ENCODE results near the gene MBNL2.

MBNL2 gene

DNA sequence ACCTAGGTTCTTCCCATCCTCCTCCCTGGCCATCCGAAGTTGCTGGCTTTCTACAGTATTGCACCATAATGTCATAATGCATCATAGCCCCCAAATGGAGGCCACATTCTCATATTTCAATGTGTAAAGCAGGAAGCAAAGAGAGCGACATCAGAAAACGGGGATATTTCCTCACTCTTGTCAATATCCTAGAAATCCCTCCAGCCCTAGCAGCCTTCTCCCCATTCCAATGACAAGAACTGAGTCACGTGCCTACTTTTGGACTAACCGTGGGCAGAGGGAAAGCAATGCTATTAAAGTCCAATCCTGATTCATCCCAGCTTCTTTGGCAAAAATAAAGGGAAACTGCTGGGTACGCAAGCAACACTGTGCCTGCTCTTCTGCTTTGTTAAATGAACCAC lies 207.5 kb downstream of the MBNL2 start:
- peak; percentile 31 to 63 (median 36) for DNase-seq

DNA sequence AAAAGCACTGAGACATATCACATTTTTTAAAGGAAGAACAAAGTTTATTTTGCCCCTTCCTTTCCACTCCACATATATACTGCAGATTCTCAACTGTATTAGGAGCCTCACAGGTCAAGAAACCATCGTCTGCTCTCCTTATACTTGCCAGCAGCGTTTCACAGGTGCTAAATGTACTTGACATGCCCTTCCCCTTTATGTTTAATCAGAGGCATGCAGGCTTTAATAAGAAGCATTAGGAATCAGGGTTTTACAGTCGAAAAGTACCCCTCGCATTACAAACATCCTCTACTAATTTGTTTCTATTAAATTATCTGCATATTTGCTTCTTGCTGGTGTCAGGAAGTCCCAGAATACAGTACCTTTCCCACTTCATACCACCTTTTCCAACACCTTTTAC lies 208.2 kb downstream of the MBNL2 start:
- DNase-seq: no peak

DNA sequence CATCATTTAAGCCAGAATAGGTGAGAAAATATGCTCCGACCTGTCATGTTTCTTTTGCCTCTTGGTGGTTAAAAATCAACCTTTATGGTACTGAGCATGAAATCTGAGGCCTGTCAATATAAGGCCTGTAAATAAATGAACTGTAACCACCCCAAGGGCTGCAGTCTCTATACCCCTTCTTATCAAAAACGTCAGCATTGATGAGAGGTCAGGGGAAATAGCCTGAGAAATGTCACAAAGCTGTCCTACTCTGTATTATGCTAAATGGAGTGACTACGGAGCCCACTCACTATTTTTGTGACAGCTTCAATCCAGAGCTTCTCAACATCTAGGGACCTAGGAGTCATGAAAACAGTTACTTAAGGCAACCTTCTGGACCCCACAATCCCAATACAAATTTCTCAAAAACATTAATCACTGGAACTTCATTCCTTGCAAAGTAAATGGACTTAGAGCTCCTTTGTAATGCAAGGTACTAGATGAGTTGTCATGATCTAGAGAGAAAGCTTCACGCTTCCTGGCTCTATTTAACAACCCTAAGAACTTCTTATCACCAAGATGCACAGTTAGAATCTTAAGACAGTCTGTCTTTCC lies 209.1 kb downstream of the MBNL2 start:
- no peak for DNase-seq

DNA sequence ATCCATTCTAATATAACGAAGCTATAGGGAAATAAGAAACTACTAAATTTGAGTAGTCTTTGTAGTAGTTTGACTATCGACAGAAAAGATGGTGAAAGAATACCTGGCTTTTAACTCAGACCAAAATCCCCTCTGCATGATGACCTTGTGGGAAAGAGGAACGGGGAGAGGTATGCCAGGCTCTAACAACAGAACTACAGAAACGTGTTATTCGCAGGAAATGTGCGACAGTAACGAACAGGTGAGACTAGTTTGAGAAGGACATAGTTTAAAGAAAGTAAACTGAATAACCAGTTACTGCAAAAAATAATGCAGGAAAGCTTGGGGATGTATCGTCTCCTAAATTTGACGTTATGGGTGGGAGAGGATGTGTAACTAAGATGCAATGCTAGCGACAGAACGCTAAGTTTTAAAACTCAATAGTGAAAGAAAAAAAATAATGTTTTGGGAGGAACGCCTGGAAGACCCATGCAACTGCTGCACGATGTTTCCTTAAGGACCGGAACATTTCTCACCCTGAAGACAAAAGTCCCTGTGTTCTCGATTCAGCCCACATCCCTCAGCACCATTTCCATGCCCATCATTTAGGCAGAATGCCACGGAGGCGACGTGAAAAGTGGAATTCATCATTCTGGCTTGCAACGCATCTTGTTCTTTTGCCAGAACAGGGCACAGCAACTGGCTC lies 210.2 kb downstream of the MBNL2 start:
- DNase-seq: no peak

DNA sequence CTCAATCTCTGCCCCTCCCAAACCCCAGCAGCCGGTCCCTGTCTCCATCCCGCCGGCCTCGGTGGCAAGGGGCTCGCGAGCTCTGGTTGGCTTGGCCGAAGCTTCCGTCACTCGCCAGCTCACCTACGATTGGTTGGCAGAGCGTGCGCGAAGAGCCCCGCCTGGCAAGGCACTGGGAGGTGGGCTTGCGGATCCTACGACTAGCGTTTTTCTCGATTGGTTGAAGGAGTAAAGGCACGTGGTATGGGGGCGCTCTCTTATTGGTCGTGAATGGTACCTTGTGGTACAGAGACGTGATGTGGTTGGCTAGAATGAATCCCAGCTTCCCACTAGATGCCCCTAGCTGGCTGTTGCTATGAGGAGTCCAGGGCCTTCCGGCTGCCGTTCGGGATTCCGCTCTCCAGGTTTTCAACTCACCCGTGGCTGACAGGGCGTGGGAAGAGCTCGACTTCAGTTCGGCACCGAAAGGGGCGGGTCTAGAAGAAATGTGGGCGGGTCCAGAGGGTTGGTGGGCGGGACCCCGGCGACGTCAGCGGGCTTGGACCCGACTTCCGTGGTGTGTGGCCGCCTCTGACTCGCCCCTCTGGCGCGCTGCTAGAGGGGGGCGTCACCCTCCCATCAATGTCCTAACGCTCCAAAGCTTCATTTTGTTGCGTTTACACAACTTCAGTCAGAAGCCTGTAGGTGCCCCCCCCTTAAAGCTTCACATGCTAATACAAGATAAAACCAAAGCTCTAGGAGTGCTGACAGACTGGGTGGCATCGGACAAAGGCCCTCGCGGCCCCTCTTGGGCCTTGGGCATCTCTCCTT lies 211.0 kb downstream of the MBNL2 start:
- peak; percentile 99 to 100 (median 100) for DNase-seq

DNA sequence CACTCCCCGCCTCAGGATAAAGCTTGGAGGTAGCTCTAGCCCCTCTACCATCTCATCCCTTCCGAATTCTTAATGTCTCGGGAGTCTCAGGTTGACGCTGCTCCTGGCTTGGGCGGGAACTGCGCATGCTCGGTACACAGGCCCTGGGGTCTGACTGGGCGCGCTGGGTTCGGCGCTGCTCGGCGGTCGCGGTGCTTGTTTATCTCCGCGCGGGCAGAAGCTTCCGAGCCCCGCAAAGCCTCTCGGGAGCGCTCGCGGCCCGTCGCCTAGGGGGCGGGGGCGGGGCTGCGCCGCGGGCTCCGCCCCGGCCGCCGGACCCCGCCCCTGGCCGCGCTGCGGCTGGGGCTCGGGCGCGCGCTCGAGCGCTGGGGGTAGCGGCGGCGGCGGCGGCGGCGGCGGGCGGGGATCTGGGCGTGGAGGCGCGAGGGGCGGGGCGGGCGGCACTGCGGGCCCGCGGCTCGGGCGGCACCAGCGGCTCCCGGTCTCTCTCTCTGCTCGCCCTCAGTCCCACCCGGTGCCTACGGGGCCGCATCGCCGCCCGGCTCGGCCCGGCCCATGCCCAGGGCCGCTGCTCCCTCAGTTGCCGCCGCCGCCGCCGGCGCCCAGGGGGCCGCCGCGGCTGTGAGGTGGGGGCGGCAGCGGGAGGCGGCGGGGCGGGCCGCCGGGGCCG lies 211.7 kb downstream of the MBNL2 start, which contains the start of gene RAP2A:
Gene RAP2A (plus strand): TSS at position 443 of the 670 bp plus-strand sequence. CDS start 302 bp downstream, outside the sequence.
- peak; percentile 93 to 98 (median 96) for DNase-seq

DNA sequence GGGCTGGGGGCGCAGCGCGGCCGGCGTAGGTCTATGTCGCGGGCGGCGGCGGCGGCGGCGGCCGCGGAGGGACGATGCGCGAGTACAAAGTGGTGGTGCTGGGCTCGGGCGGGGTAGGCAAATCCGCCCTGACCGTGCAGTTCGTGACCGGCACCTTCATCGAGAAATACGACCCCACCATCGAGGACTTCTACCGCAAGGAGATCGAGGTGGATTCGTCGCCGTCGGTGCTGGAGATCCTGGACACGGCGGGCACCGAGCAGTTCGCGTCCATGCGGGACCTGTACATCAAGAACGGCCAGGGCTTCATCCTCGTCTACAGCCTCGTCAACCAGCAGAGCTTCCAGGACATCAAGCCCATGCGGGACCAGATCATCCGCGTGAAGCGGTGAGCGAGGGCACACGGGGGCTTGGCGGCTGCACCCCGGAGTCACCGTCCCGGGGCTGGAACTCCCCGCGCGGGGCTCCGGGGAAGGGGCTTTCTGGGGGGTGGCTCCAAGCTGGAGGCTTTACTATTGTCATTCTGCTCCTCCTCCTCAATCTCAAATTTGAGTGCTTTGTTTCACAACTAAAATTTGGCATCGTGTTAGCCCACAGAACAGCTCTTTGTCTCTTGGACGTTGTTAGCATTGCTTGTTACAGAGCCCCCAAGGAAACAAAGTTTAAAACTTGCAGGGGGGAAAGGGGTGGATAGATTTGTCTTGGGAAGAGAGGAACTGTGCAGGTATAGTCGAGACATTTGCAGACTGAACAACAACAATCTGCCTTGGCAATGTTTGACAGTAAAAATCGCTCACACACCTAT lies 212.5 kb downstream of the MBNL2 start:
- peak in 3 of 4 experiments; percentile 9 to 58 (median 22) for DNase-seq

DNA sequence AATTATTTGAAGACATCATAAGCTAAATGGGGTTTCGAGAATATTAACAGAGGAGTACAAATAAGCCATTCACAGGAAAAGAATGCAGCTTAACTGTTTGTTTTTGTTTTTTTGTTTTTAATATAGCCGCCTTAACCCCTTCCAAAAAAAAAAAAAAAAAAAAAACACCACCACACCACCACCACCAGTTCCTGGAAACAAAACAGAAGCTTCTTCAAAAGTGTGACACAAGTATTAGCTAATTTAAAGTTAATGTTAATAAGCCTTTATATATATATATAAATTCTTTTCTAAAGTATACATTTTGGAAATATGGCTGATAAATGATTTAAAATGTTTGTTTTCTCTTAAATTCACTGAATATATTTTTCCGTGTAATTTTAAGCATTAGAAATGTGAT lies 213.2 kb downstream of the MBNL2 start:
- DNase-seq: peak in 3 of 4 experiments; percentile 3 to 34 (median 21)

DNA sequence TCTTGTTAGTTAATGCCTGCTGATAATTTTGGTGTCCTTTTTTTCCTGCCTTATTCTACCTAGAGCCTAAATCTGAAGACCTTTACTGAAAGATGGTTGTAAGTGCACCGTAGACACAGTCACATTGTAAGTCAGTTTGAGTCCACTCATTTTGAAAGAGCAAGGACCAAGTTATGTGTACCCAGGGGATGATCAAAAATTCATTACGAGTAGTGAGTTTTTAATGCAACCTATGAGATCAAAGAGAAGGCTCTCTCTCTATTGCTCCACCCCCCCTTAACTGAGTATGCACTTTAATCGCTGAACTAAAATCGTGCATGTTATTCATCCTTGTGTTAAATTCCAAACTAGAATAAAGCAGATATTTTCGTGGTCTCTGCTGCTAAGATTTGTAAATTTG lies 213.7 kb downstream of the MBNL2 start:
- no peak for DNase-seq

DNA sequence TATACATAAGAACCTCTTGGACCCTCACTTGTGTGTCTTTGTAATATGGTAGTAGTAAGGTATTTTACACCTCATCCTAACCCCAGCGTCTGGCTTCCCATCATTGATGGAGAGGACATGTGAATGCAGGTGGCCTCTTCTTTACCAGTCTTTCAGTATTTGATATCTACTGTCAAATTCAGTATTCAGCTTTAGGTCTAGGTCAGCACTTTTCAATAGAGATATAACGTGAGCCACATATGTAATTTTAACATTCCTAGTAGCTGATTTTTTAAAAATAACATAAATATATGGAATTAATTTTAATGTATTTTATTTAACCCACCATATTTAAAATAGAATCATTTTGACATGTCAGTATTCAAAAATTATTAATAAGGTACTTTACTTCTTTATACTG lies 214.7 kb downstream of the MBNL2 start:
- no peak for DNase-seq

DNA sequence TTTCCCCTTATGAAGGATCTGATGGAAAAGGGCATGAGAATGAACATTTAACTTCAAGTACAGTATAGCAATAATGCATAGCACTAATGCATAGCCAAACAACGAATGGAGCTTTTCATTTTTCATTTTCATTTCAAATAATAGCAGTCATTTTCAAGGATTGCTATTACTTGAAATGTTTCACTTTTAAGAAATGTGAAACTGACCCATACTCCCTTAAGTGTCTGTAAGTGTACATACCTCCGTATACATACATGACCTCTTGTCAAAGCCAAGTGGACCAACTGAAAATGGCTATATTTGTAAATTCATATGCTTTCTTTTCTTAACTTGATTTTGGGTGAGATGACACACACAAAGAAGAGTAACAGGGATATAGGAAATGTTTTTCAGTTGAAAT lies 215.6 kb downstream of the MBNL2 start:
- DNase-seq: no peak

DNA sequence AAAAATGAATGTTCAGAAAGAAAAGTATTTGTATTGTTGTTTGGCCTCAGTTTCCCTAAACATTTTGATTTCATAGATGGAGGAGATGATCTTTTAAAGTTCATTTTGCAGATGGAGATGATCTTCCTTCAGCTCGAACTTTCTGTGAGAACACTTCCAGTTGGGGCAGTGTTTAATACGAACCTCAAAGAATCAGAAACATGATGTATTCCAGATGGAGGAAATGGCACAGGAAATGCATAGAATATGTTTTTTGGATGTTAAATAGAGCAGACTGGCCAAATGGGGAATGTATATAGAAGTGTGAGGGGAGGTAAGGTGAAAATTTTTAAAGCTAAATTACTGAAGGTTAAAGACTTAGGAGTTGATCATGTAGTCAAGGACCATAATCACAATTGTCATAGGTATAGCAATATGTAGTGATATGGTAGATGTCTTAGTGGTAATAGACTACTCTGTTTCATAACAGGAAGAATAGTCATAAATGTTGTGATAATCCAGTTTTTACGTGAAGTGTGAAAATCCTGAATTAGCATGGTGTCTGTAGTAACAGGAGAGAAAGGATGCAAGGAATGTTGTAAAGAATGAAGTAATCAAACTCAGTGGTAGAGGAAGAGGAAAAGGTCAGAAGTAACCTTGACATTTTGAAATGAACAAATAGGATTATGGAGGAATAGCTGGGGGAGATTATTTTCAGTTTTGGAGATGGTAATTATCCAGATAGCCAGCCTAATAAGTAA lies 216.9 kb downstream of the MBNL2 start:
- DNase-seq: no peak

DNA sequence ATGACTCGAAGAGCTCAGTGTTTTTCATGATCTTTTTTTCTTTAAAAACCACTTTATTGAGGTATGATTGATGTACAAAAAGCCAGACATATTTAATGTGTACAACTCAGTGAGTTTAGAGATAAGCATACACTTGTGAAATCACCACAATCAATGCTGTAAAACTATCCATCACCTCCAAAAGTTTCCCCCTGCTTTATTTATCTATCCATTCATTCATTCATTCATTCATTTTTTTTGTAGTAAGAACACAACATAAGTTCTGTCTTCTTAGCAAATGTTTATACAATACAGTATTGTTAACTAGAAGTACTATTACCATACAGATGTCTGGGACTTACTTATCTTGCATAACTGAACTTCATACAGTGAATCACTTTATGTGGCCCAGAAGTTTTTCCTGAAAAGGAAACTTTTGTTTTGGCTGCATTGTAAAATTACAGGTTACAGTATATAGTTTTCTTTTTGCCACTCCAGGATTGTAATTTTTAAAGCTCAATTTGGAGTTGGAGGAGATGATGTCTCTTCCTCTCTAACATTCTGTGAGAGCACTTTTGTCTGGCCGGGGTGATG lies 218.6 kb downstream of the MBNL2 start:
- no peak for DNase-seq

DNA sequence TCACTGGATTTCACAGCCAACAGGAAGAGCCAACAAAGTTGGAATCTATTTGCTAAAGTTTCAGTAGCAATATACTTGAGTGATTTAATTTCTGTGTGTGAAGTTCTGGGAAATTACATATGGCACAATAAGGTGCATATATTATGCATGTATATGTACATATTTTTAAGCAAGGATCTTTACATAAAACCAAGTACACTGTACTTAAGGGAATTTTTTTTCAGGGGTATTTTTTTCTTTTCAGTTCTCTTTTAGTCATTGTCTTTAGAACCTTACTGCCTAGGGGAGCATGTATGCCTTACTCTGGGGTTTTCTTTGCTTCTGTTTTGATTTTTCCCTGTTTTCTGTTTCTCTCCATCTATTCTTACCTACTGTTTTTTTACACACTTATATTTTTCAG lies 219.2 kb downstream of the MBNL2 start:
- DNase-seq: no peak
